Neutrophil (primary cell): Measurements from ENCODE around the gene FRYL.

ENCODE experiments used
- H3K27ac ChIP-seq: fragments of 200-600 bp; sonication (generic); 2 replicates; pipeline ENCODE4 v1.5.1; 2016; ENCODE audit warnings: mild to moderate bottlenecking, moderate library complexity
- H3K27me3 ChIP-seq: fragments of 200-600 bp; sonication (generic); 2 replicates; pipeline ENCODE4 v1.6.0; 2016; ENCODE audit warnings: mild to moderate bottlenecking
- H3K36me3 ChIP-seq: fragments of 200-600 bp; sonication (generic); 2 replicates; pipeline ENCODE4 v1.5.1; 2017
- H3K4me1 ChIP-seq, 2 experiments: fragments of 200-600 bp in 1 of 2; sonication (generic) in 1 of 2; 1 replicate in 1 of 2; 2 replicates in 1 of 2; pipeline versions ENCODE4 v1.5.1 to v1.6.1; 2013 to 2016; ENCODE audit warnings: low read depth in 1 of 2, low read length in 1 of 2, mild to moderate bottlenecking in 1 of 2, moderate library complexity in 1 of 2; ENCODE audit not compliant: control insufficient read depth in 1 of 2, insufficient read depth in 1 of 2
- H3K4me3 ChIP-seq, 2 experiments: fragments of 200-600 bp in 1 of 2; sonication (generic) in 1 of 2; 1 replicate in 1 of 2; 2 replicates in 1 of 2; pipeline ENCODE4 v1.5.1; 2013 to 2016; ENCODE audit warnings: low read depth in 1 of 2, low read length in 1 of 2, mild to moderate bottlenecking in 1 of 2, moderate library complexity in 1 of 2
- H3K9me3 ChIP-seq: fragments of 200-600 bp; sonication (generic); 2 replicates; pipeline ENCODE4 v1.5.1; 2016
- TF ChIP-seq, protein P1 (sequence below): fragments of 200-600 bp; sonication (generic); IDR thresholded peaks from 2 replicates; pipeline ENCODE4 v1.5.1; 2016; ENCODE audit warnings: antibody characterized with exemption

FRYL gene

DNA sequence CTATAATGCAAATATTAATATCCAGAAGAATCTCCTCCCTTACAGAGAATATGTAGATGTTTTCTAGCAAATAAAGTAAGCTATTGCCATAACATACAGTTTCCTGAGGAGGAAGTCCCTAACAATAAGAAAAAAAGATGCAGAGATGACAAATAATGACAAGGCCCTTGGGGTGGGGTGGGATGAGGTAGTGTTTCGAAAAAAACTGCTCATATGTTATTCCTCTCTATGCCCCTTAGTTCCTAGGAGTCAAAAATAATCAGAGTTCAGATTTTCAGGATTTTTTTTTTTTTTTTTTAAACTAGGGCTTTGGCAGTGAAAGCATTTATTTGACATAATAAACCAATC lies 191.0 kb downstream of the FRYL start:
- Histone ChIP-seq H3K4me1 (peaks cover 16 to 20% of the 10 kb centered on the region in 2 experiments), H3K36me3 (peaks cover 50% of the 10 kb centered on the region), H3K4me3 (no peak overlapping the region), H3K27me3 (no peaks in the 10 kb centered on the region), H3K27ac (peak overlapping the region; percentile 68), H3K9me3 (no peaks in the 10 kb centered on the region)
- TF ChIP-seq, protein P1, sequence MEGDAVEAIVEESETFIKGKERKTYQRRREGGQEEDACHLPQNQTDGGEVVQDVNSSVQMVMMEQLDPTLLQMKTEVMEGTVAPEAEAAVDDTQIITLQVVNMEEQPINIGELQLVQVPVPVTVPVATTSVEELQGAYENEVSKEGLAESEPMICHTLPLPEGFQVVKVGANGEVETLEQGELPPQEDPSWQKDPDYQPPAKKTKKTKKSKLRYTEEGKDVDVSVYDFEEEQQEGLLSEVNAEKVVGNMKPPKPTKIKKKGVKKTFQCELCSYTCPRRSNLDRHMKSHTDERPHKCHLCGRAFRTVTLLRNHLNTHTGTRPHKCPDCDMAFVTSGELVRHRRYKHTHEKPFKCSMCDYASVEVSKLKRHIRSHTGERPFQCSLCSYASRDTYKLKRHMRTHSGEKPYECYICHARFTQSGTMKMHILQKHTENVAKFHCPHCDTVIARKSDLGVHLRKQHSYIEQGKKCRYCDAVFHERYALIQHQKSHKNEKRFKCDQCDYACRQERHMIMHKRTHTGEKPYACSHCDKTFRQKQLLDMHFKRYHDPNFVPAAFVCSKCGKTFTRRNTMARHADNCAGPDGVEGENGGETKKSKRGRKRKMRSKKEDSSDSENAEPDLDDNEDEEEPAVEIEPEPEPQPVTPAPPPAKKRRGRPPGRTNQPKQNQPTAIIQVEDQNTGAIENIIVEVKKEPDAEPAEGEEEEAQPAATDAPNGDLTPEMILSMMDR, result no peak

DNA sequence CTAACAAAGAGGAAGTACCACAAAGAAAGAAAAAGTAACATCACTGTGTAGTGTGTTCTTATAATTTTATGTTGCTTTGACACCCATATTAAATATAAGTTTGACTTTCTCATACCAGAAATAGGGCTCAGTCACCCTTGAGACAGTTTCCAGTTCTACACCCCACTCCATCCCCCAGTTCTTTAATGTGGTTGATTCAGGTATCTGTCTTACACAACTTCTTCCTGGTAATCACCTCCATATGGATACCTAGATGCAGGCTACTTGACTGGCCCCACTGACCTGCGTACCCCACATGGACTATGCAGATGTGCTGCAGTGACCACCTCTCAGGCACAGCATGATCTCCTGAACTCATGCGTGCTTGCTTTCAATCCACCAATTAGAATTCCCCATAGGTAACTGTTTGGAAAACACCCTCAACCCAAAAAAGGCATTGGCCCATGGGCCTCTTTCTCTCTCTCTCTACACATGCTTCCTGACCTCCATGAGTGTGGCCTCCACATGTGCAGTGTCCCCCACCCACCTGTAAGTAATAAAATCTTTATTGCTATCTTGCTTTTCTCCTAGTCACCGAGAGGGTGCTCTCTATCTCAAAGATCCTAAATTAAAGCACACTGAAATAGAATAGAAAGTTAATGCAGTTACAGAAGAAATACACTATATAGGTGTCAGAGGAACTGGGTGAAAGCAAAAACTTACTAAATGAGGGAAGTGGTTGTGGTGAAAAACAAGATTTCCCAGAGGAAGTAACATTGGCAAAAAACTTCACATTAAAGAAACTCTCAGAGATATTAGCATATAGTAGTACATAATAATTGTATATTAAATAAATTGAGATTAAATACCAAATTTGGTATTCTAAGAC lies 191.6 kb downstream of the FRYL start:
- TF ChIP-seq, protein P1, result no peak
- Histone ChIP-seq H3K27ac (peak overlapping the region; percentile 68), H3K4me3 (no peak overlapping the region), H3K27me3 (no peaks in the 10 kb centered on the region), H3K9me3 (no peaks in the 10 kb centered on the region), H3K36me3 (peaks cover 49% of the 10 kb centered on the region), H3K4me1 (peaks cover 16 to 20% of the 10 kb centered on the region in 2 experiments)

DNA sequence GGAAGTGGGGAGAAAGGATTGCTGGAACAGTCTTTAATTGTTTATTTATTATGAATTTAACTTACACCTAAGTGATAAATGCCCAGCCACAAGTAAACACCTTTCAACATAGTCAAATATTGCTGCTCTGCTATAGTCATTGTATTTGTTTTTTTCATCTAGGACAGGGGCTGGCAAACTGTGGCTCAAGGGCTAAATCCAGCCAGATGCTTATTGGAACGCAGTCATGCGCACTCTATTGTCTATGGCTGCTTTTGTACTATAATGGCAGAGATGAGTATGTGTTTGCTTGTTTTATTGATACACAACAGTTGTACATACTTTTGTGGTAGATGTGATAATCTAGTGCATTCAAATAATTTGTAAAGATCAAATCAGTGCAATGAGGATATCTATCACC lies 194.7 kb downstream of the FRYL start:
- no peak overlapping the region for H3K27ac ChIP-seq
- peaks cover 16 to 20% of the 10 kb centered on the region in 2 experiments for H3K4me1 ChIP-seq
- H3K9me3 ChIP-seq, result no peaks in the 10 kb centered on the region
- H3K36me3 ChIP-seq, result peaks cover 72% of the 10 kb centered on the region
- TF ChIP-seq, protein P1, result no peak
- H3K4me3 ChIP-seq, result no peak overlapping the region
- H3K27me3 ChIP-seq, result no peaks in the 10 kb centered on the region

DNA sequence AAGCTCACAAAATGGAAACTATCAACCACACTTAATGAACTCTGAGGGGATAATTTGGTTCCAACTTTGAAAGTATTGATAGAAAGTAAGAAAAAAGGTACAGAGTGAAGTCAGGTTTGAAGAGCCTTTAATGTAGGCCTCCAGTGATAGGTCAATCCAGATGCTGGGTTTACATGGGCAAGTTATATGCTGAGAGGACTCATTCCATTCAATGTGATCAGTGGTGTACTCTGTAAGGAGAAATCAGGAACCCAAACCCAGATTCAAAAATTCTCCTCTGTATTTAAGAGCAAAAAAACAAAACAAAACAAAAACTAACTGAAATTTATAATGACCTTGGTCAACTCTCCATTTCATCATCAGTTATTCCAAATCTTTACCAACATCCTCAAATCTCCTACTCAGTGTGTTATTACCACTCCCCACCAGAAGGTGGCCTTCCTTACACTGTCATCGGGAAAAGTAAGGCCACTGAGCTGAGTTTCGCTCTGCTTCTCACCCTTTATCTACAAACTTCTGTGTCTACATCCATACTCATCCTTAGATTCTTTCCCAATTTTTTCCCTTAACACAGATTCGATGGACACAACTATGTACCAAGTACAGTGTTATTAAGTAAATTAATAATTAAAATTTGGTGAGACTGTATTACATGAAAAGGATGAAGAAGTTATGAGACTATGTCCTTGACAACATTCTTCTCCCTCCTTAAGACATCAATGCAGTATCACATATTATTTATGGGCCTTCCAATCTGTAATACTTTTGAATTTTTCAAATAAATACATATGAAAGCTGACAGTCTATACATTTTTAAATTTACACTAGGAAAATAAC lies 201.7 kb downstream of the FRYL start:
- H3K9me3 ChIP-seq, result no peaks in the 10 kb centered on the region
- no peak overlapping the region for H3K4me3 ChIP-seq
- H3K27ac ChIP-seq, result no peak overlapping the region
- peaks cover 0 to 7% of the 10 kb centered on the region in 2 experiments for H3K4me1 ChIP-seq
- H3K27me3 ChIP-seq, result no peaks in the 10 kb centered on the region
- TF ChIP-seq, protein P1, result peak; percentile 78
- peaks cover 64% of the 10 kb centered on the region for H3K36me3 ChIP-seq

DNA sequence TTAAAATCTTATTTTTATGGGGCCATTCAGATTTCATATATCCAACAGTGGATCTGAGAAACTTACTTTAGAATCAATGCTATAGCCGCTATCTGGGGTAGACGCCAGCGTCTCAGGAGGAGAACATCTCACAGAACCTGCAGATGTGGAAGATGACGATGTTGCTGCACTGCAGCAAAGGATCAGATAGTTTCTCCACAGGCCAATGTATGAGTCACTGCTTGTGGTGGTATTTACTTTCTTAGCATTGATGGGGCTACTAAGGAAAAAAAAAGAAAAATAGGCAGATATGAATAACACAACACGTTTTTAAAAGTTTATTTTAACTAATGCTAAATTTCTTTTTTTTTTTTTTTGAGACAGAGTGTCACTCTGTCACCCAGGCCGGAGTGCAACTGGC lies 204.1 kb downstream of the FRYL start:
- TF ChIP-seq, protein P1, result no peak
- Histone ChIP-seq H3K4me3 (no peak overlapping the region), H3K9me3 (no peaks in the 10 kb centered on the region), H3K4me1 (peaks cover 0 to 7% of the 10 kb centered on the region in 2 experiments), H3K27me3 (no peaks in the 10 kb centered on the region), H3K27ac (no peak overlapping the region), H3K36me3 (peaks cover 64% of the 10 kb centered on the region)
